Esophagus muscularis mucosa (tissue), 4 donors: Measurements from ENCODE around the gene HIC1. TPM values are rescaled to one million over a fixed set of nuclear protein-coding genes. Genes with fewer than 3 reads are reported as not detected.
A peak's percentile ranks its signal among the peaks of the same experiment; 100 is the strongest.

Source experiments
- DNase-seq: peaks from one replicate; pipeline ENCODE4 v3.0.0-alpha.2; 2017; ENCODE audit errors: extremely low spot score
- H3K27ac ChIP-seq, 4 donors: fragments of 200-600 bp; sonication (generic); replicated peaks in 1 of 4; 1 replicate in 3 of 4; 2 replicates in 1 of 4; pipeline ENCODE4 v1.5.1; 2016 to 2019; ENCODE audit warnings: mild to moderate bottlenecking in 1 of 4
- H3K27me3 ChIP-seq, 4 donors: fragments of 200-600 bp; sonication (generic); one replicate each; pipeline versions ENCODE4 v1.5.1 to v1.6.0; 2016 to 2019
- H3K36me3 ChIP-seq, 4 donors: fragments of 200-600 bp; sonication (generic); one replicate each; pipeline ENCODE4 v1.5.1; 2016 to 2019
- H3K4me1 ChIP-seq, 4 donors: fragments of 200-600 bp; sonication (generic); one replicate each; pipeline ENCODE4 v1.5.1; 2016 to 2019
- H3K4me3 ChIP-seq, 4 donors: fragments of 200-600 bp; sonication (generic); 1 replicate in 2 of 4; 2 replicates in 2 of 4; pipeline ENCODE4 v1.5.1; 2016 to 2019; ENCODE audit warnings: mild to moderate bottlenecking in 4 of 4, moderate library complexity in 1 of 4
- H3K9me3 ChIP-seq, 4 donors: fragments of 200-600 bp; sonication (generic); 1 replicate in 3 of 4; 2 replicates in 1 of 4; pipeline ENCODE4 v1.5.1; 2016 to 2019
- EP300 ChIP-seq: sonication (generic); formaldehyde crosslinking; IDR thresholded peaks from one replicate; pipeline ENCODE4 v1.6.1; 2017; ENCODE audit warnings: antibody characterized with exemption
- POLR2A ChIP-seq: fragments of 450-650 bp; IDR thresholded peaks from one replicate; pipeline ENCODE4 v1.6.1; 2017; ENCODE audit warnings: antibody characterized with exemption, moderate library complexity, mild to moderate bottlenecking, low read depth
- POLR2AphosphoS5 ChIP-seq, 2 donors: sonication (generic); formaldehyde crosslinking; IDR thresholded peaks; one replicate each; pipeline ENCODE4 v1.6.1; 2017; ENCODE audit warnings: antibody characterized with exemption in 2 of 2
- WGBS: methylation state at CpG from one replicate; pipeline ENCODE4 v1.1.5; 2018; 5-methylcytosine and 5-hydroxymethylcytosine counted together
- intact Hi-C: fragments of 100-400 bp; cut with DNase I; formaldehyde crosslinking; loops from one replicate; pipeline ENCODE4 v1.15.1; 2023
- total RNA-seq, 4 donors: library from RNA; depleted of rRNA; stranded (reverse); fragments of >200 nt; gene quantifications; one replicate each; pipeline versions ENCODE4 v1.1.0 to v1.2.1, GENCODE V29; 2016
- TF ChIP-seq, protein P1 (sequence below), 3 experiments: fragments of 200-600 bp in 2 of 3; fragments of 450-650 bp in 1 of 3; sonication (generic) in 2 of 3; IDR thresholded peaks; one replicate each; pipeline ENCODE4 v1.5.1; 2017 to 2019; ENCODE audit warnings: antibody characterized with exemption in 3 of 3, mild to moderate bottlenecking in 2 of 3, moderate library complexity in 1 of 3

Gene HIC1
- total RNA-seq, 4 donors from 2014 or later, result 48.6 to 86.4 (median 54.9) TPM

DNA sequence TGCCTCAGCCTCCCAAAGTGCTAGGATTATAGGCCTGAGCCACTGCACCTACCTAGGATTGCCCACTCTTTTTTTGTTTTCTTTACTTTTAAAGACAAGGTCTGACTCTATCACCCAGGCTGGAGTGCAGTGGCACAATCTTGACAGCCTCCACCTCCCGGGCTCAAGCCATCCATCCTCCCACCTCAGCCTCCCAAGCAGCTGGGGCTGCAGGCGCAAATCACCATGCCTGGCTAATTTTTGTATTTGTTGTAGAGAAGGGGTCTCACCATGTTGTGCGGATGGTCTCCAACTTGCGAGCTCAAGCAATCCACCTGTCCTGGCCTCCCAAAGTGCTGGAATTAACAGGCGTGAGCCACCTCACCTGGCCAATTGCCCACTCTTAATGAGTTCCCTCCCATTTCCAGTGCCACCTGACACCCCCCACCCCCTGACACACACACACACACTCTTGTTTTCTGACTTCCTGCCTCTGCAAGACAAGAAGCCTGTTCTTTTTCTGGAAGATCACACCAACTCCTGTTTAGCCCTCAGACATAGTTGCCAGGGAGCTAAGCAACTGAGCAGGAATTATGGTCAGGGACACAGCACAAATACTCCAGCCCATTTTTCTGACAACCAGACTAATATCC, 10.5 kb upstream of the HIC1 start:
- TF ChIP-seq POLR2AphosphoS5 (IDR thresholded peaks at IDR 0.05), result no peak
- no peak for TF ChIP-seq EP300
- TF ChIP-seq, protein P1, sequence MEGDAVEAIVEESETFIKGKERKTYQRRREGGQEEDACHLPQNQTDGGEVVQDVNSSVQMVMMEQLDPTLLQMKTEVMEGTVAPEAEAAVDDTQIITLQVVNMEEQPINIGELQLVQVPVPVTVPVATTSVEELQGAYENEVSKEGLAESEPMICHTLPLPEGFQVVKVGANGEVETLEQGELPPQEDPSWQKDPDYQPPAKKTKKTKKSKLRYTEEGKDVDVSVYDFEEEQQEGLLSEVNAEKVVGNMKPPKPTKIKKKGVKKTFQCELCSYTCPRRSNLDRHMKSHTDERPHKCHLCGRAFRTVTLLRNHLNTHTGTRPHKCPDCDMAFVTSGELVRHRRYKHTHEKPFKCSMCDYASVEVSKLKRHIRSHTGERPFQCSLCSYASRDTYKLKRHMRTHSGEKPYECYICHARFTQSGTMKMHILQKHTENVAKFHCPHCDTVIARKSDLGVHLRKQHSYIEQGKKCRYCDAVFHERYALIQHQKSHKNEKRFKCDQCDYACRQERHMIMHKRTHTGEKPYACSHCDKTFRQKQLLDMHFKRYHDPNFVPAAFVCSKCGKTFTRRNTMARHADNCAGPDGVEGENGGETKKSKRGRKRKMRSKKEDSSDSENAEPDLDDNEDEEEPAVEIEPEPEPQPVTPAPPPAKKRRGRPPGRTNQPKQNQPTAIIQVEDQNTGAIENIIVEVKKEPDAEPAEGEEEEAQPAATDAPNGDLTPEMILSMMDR (IDR thresholded peaks at IDR 0.05), result no peak
- no peak for TF ChIP-seq POLR2A
- Histone ChIP-seq H3K27ac (peak overlapping the region in 2 of 4 donors; percentile 24 to 44), H3K4me1 (peaks cover 28 to 41% (median 41%) of the 10 kb centered on the region in 4 donors), H3K27me3 (no peaks in the 10 kb centered on the region), H3K9me3 (no peaks in the 10 kb centered on the region), H3K4me3 (no peak overlapping the region), H3K36me3 (peaks cover 6 to 31% (median 28%) of the 10 kb centered on the region in 4 donors)
- DNase-seq, result no peak
- WGBS, result 89% methylated on average over 5 of the region's 5 CpGs
- intact Hi-C loops, result loop anchor here (5.0 kb wide), 1 partner anchor 137 kb away; no protein-coding TSS in a partner anchor

DNA sequence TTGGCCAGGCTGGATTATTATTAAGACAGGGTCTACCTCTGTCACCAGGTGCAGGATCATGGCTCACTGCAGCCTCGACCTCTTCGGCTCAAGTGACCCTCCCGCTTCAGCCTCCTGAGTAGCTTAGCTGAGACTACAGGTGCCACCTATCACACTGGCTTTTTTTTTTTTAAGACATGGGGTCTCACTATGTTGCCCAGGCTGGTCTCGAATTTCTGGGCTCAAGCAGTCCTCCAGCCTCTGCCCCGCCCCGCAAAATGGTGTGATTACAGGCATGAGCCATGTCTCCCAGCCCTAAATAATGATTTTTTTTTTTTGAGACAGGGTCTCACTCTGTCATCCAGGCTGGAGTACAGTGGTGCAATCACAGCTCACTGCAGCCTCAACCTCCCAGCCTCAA, 7.3 kb upstream of the HIC1 start:
- intact Hi-C loops, result no loop called here
- TF ChIP-seq EP300 (no peak), POLR2AphosphoS5 (IDR thresholded peaks at IDR 0.05) (no peak), POLR2A (no peak)
- TF ChIP-seq, protein P1 (IDR thresholded peaks at IDR 0.05), result no peak
- WGBS, result 91% methylated on average over 6 of the region's 6 CpGs
- no peak for DNase-seq
- no peak overlapping the region for H3K27ac ChIP-seq
- peaks cover 0 to 16% (median 0%) of the 10 kb centered on the region in 4 donors for H3K27me3 ChIP-seq
- H3K4me3 ChIP-seq, result no peak overlapping the region
- H3K9me3 ChIP-seq, result no peaks in the 10 kb centered on the region
- peaks cover 36 to 49% (median 48%) of the 10 kb centered on the region in 4 donors for H3K4me1 ChIP-seq
- peaks cover 6 to 19% (median 17%) of the 10 kb centered on the region in 4 donors for H3K36me3 ChIP-seq

DNA sequence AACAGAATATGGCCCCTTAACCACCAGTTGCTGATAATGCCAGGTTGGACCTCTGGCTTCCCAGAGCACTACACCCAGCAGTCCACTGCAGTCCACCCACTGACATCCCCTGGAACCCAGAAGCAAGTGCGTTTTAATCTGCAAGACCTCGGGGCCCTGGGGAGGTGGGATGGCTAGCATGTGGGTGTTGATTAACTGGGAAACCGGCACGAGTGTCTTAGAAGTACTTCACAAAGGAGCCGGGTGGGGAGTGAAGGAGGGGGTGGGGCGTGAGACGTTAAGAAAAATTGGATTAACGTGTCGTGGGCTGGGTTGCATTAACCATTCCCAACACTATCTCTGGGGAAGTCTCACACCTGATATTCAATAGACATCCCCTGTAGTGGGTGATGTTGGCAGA, 6.1 kb upstream of the HIC1 start:
- Histone ChIP-seq H3K9me3 (no peaks in the 10 kb centered on the region), H3K4me1 (peaks cover 38 to 46% (median 44%) of the 10 kb centered on the region in 4 donors), H3K27me3 (peaks cover 0 to 26% (median 0%) of the 10 kb centered on the region in 4 donors), H3K27ac (peak overlapping the region in 1 of 4 donors; percentile 68), H3K36me3 (peaks cover 0 to 8% (median 6%) of the 10 kb centered on the region in 4 donors), H3K4me3 (peak overlapping the region; percentile 76 to 95 (median 78))
- DNase-seq, result no peak
- 27% methylated on average over 9 of the region's 9 CpGs for WGBS
- TF ChIP-seq POLR2A, result no peak
- no peak for TF ChIP-seq EP300
- no peak for TF ChIP-seq POLR2AphosphoS5 (IDR thresholded peaks at IDR 0.05)
- TF ChIP-seq, protein P1 (IDR thresholded peaks at IDR 0.05), result no peak
- intact Hi-C loops, result no loop called here

DNA sequence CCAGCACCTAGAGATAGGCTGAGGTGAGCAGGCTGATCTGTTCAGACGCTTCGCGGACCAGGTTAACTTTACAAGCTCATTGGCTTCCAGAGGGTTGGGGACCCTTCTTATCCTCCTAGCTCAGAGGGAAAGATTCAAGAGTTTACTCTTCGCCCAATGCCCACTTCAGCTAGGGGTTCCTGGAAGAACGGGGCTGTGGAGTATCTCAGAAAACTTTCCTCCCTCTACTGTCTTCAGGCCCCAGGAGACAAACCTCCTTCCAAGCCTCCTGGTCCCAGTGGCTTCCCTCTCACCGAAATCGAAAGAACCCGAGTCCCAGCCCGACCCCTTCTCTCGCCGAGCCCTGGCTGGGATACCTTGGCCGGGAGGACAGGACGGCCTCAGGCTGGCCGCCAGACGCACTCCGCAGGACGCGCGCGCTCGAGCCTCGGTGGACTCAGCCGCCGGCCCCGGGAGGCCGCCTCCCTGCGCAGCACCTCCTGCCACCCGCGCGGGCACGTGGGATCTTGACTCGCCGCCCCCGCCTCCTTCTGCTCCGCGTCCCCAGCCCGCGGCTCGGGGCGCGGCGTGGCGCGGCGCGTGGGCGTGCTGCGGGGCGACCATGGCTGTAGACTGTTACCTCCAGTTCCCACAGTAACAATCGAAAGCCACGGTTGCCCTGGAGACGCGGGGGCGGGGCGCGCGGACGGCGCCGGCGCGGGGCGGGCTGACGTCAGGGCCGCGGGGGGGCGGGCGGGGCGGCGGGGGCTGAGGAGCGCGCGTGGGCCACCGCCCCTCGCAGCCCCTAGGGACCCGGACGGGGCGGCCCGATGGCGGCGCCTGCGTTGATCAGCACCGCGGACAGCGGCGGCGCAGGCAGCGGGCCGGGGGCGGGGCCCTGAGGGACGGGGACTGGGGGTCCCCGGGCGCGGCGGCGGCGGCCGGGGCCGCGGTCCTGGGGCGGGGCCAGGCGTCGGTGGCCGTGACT, 5.3 kb upstream of the HIC1 start:
- peak overlapping the region; percentile 76 to 95 (median 78) for H3K4me3 ChIP-seq
- peaks cover 0 to 34% (median 0%) of the 10 kb centered on the region in 4 donors for H3K27me3 ChIP-seq
- DNase-seq, result peak; percentile 96
- peak in 1 of 2 donors; percentile 19 for TF ChIP-seq POLR2AphosphoS5 (IDR thresholded peaks at IDR 0.05)
- TF ChIP-seq EP300, result no peak
- TF ChIP-seq, protein P1 (IDR thresholded peaks at IDR 0.05), result no peak
- intact Hi-C loops, result loop anchor here (5.0 kb wide), 1 partner anchor 303 kb away; no protein-coding TSS in a partner anchor
- peaks cover 0 to under 1% (median under 1%) of the 10 kb centered on the region in 4 donors for H3K36me3 ChIP-seq
- no peaks in the 10 kb centered on the region for H3K9me3 ChIP-seq
- peaks cover 41 to 48% (median 46%) of the 10 kb centered on the region in 4 donors for H3K4me1 ChIP-seq
- H3K27ac ChIP-seq, result peak overlapping the region; percentile 67 to 72 (median 68)
- WGBS, result 18% methylated on average over 11 of the region's 104 CpGs
